ENCODE measurements around the gene CATSPER3.

The CATSPER3 gene

GRCh38 chr5:135012951-135013391 is 45.3 kb downstream of the CATSPER3 start:
- H3K27me3 ChIP-seq (ENCODE audit: low read depth, low read length) = no peaks in the 10 kb centered on the region
- H3K36me3 ChIP-seq (ENCODE audit: control insufficient read depth in 1 of 2, insufficient read depth in 2 of 2, low read length in 2 of 2) = no peaks in the 10 kb centered on the region
- H3K4me3 ChIP-seq (ENCODE audit: low read depth in 1 of 2, low read length in 2 of 2) = no peak overlapping the region
- no peak overlapping the region for H3K27ac ChIP-seq (ENCODE audit: low read length)
- no peaks in the 10 kb centered on the region for H3K9me3 ChIP-seq (ENCODE audit: control insufficient read depth in 1 of 2, low read length in 2 of 2)
- H3K4me1 ChIP-seq (ENCODE audit: control insufficient read depth in 1 of 2, insufficient read depth in 2 of 2, low read length in 2 of 2) = peaks cover 0 to 7% of the 10 kb centered on the region in 2 donors

GRCh38 chr5:135013445-135013844 is 45.7 kb downstream of the CATSPER3 start:
- no peak overlapping the region for H3K4me3 ChIP-seq (ENCODE audit: low read depth in 1 of 2, low read length in 2 of 2)
- no peaks in the 10 kb centered on the region for H3K36me3 ChIP-seq (ENCODE audit: control insufficient read depth in 1 of 2, insufficient read depth in 2 of 2, low read length in 2 of 2)
- H3K27ac ChIP-seq (ENCODE audit: low read length) = no peak overlapping the region
- H3K9me3 ChIP-seq (ENCODE audit: control insufficient read depth in 1 of 2, low read length in 2 of 2) = no peaks in the 10 kb centered on the region
- peaks cover 0 to 7% of the 10 kb centered on the region in 2 donors for H3K4me1 ChIP-seq (ENCODE audit: control insufficient read depth in 1 of 2, insufficient read depth in 2 of 2, low read length in 2 of 2)
- H3K27me3 ChIP-seq (ENCODE audit: low read depth, low read length) = no peaks in the 10 kb centered on the region

DNA sequence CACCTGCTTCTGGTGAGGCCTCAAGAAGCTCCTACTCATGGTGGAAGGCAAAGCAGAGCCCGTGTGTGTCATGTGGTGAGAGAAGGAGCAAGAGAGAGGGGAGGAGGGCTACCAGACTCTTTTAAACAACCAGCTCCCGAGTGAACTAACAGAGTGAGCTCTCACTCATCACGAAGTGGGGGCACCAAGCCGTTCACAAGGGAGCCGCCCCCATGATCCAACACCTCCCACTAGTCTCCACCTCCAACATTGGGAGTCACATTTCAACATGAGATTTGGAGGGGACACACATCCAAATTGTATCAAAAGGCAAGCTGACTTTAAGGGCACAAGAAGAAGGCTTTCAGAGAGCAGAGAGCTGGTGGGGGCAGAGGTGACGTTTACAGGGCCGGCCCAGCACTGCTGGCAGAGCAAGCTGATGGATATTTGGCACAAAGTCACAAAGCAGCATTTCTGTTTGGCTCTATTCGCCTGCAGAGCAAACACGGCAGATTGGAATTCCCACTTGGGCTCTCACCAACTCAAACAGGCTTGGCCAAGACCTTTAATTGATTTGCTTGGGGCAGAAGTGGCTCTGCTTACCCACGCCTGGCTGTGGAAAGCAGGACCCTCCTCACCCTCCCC is 46.4 kb downstream of the CATSPER3 start:
- H3K4me3 ChIP-seq (ENCODE audit: low read depth in 1 of 2, low read length in 2 of 2) = no peak overlapping the region
- no peak overlapping the region for H3K27ac ChIP-seq (ENCODE audit: low read length)
- no peaks in the 10 kb centered on the region for H3K27me3 ChIP-seq (ENCODE audit: low read depth, low read length)
- H3K4me1 ChIP-seq (ENCODE audit: control insufficient read depth in 1 of 2, insufficient read depth in 2 of 2, low read length in 2 of 2) = peaks cover 0 to 7% of the 10 kb centered on the region in 2 donors
- no peaks in the 10 kb centered on the region for H3K9me3 ChIP-seq (ENCODE audit: control insufficient read depth in 1 of 2, low read length in 2 of 2)
- no peaks in the 10 kb centered on the region for H3K36me3 ChIP-seq (ENCODE audit: control insufficient read depth in 1 of 2, insufficient read depth in 2 of 2, low read length in 2 of 2)

GRCh38 chr5:135015942-135016341 is 48.2 kb downstream of the CATSPER3 start:
- no peaks in the 10 kb centered on the region for H3K9me3 ChIP-seq (ENCODE audit: control insufficient read depth in 1 of 2, low read length in 2 of 2)
- no peaks in the 10 kb centered on the region for H3K36me3 ChIP-seq (ENCODE audit: control insufficient read depth in 1 of 2, insufficient read depth in 2 of 2, low read length in 2 of 2)
- no peaks in the 10 kb centered on the region for H3K27me3 ChIP-seq (ENCODE audit: low read depth, low read length)
- peaks cover 0 to 7% of the 10 kb centered on the region in 2 donors for H3K4me1 ChIP-seq (ENCODE audit: control insufficient read depth in 1 of 2, insufficient read depth in 2 of 2, low read length in 2 of 2)
- H3K4me3 ChIP-seq (ENCODE audit: low read depth in 1 of 2, low read length in 2 of 2) = no peak overlapping the region
- H3K27ac ChIP-seq (ENCODE audit: low read length) = no peak overlapping the region

GRCh38 chr5:135016861-135017290 is 49.2 kb downstream of the CATSPER3 start:
- Histone ChIP-seq H3K4me3 (ENCODE audit: low read depth in 1 of 2, low read length in 2 of 2) (no peak overlapping the region), H3K4me1 (ENCODE audit: control insufficient read depth in 1 of 2, insufficient read depth in 2 of 2, low read length in 2 of 2) (peaks cover 0 to 7% of the 10 kb centered on the region in 2 donors), H3K36me3 (ENCODE audit: control insufficient read depth in 1 of 2, insufficient read depth in 2 of 2, low read length in 2 of 2) (no peaks in the 10 kb centered on the region), H3K9me3 (ENCODE audit: control insufficient read depth in 1 of 2, low read length in 2 of 2) (no peaks in the 10 kb centered on the region), H3K27ac (ENCODE audit: low read length) (no peak overlapping the region), H3K27me3 (ENCODE audit: low read depth, low read length) (no peaks in the 10 kb centered on the region)

- Histone ChIP-seq H3K4me1 (ENCODE audit: control insufficient read depth in 1 of 2, insufficient read depth in 2 of 2, low read length in 2 of 2) (peaks cover 0 to 7% of the 10 kb centered on the region in 2 donors), H3K36me3 (ENCODE audit: control insufficient read depth in 1 of 2, insufficient read depth in 2 of 2, low read length in 2 of 2) (no peaks in the 10 kb centered on the region), H3K27ac (ENCODE audit: low read length) (no peak overlapping the region), H3K27me3 (ENCODE audit: low read depth, low read length) (no peaks in the 10 kb centered on the region), H3K4me3 (ENCODE audit: low read depth in 1 of 2, low read length in 2 of 2) (no peak overlapping the region), H3K9me3 (ENCODE audit: control insufficient read depth in 1 of 2, low read length in 2 of 2) (no peaks in the 10 kb centered on the region)
Observed at GRCh38 chr5:135018457-135018856, 50.8 kb downstream of the CATSPER3 start.

DNA sequence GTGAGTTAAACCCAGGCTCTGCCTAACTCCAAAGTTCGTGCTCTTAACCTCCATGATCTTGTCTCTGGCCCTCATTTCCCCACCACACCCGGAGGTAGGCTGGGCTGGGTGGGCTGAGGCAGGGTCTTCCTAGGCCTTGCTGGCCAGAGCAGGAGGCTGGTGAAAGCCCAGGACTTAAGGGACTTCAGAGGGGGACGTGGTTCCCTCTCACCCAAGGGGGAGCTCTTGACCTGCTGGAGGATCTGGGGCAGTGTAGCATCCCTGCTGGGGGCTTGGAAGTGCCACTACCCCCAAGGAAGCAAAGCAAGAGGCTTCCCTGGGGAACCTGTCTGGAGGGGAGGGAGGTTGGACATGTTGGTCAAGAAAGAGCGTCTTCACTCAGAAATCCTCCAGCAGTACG is 51.6 kb downstream of the CATSPER3 start:
- no peak overlapping the region for H3K4me3 ChIP-seq (ENCODE audit: low read depth in 1 of 2, low read length in 2 of 2)
- H3K9me3 ChIP-seq (ENCODE audit: control insufficient read depth in 1 of 2, low read length in 2 of 2) = no peaks in the 10 kb centered on the region
- no peaks in the 10 kb centered on the region for H3K36me3 ChIP-seq (ENCODE audit: control insufficient read depth in 1 of 2, insufficient read depth in 2 of 2, low read length in 2 of 2)
- H3K4me1 ChIP-seq (ENCODE audit: control insufficient read depth in 1 of 2, insufficient read depth in 2 of 2, low read length in 2 of 2) = peaks cover 0 to 4% of the 10 kb centered on the region in 2 donors
- H3K27me3 ChIP-seq (ENCODE audit: low read depth, low read length) = no peaks in the 10 kb centered on the region
- no peak overlapping the region for H3K27ac ChIP-seq (ENCODE audit: low read length)

- Histone ChIP-seq H3K4me3 (ENCODE audit: low read depth in 1 of 2, low read length in 2 of 2) (no peak overlapping the region), H3K27ac (ENCODE audit: low read length) (no peak overlapping the region), H3K27me3 (ENCODE audit: low read depth, low read length) (no peaks in the 10 kb centered on the region), H3K9me3 (ENCODE audit: control insufficient read depth in 1 of 2, low read length in 2 of 2) (no peaks in the 10 kb centered on the region), H3K36me3 (ENCODE audit: control insufficient read depth in 1 of 2, insufficient read depth in 2 of 2, low read length in 2 of 2) (no peaks in the 10 kb centered on the region), H3K4me1 (ENCODE audit: control insufficient read depth in 1 of 2, insufficient read depth in 2 of 2, low read length in 2 of 2) (no peaks in the 10 kb centered on the region)
Observed at GRCh38 chr5:135020111-135020895, 52.6 kb downstream of the CATSPER3 start.

GRCh38 chr5:135024956-135025729 is 57.4 kb downstream of the CATSPER3 start:
- no peaks in the 10 kb centered on the region for H3K9me3 ChIP-seq (ENCODE audit: control insufficient read depth in 1 of 2, low read length in 2 of 2)
- no peak overlapping the region for H3K4me3 ChIP-seq (ENCODE audit: low read depth in 1 of 2, low read length in 2 of 2)
- no peaks in the 10 kb centered on the region for H3K36me3 ChIP-seq (ENCODE audit: control insufficient read depth in 1 of 2, insufficient read depth in 2 of 2, low read length in 2 of 2)
- H3K27ac ChIP-seq (ENCODE audit: low read length) = no peak overlapping the region
- peaks cover 0 to 13% of the 10 kb centered on the region in 2 donors for H3K4me1 ChIP-seq (ENCODE audit: control insufficient read depth in 1 of 2, insufficient read depth in 2 of 2, low read length in 2 of 2)
- peaks cover 20% of the 10 kb centered on the region for H3K27me3 ChIP-seq (ENCODE audit: low read depth, low read length)

DNA sequence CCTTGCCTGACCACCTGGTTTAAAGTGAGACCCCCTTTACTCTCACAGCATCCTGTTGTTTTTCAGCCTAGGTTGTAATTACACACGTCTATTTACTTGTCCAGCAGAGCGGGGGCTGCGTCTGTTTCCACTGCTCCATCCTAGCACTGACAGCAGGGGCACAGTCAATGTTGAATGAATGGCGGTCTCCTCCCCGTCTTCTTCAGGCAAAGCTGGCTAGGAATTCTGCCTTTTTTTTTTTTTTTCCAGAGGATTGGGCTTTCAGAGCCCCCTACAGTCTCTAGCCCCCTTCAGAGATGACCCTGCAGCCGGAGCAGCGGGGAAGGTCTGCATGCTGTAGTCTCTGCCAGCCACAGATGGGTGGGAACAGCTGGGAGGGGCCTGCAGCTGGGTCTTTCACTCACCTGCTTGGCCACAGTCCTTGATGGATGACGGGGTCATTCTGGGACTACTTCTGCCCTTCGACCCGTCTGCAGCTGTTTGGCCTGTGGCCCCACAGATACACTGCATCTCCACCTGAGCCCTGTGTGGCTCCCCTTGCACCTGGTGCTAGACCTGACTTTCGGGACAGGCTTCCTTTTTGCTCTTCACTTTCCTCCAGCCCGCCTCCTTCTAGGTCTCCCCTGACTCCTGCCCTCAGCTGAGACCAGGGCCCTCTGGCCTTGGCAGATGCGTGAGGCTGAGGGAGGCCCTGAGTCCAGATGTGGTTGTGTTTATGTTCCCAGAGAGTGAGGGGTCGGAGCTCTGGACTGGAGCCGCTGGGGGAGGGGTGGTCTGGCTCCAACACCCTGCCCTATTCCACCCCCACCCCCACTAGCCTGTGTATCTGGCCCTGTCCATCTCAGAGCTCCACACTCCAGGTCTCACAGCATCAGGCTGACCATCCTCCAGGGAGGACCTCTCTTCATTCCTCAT is 58.3 kb downstream of the CATSPER3 start:
- H3K9me3 ChIP-seq (ENCODE audit: control insufficient read depth in 1 of 2, low read length in 2 of 2) = no peaks in the 10 kb centered on the region
- peaks cover 28% of the 10 kb centered on the region for H3K27me3 ChIP-seq (ENCODE audit: low read depth, low read length)
- H3K27ac ChIP-seq (ENCODE audit: low read length) = no peak overlapping the region
- H3K36me3 ChIP-seq (ENCODE audit: control insufficient read depth in 1 of 2, insufficient read depth in 2 of 2, low read length in 2 of 2) = no peaks in the 10 kb centered on the region
- H3K4me1 ChIP-seq (ENCODE audit: control insufficient read depth in 1 of 2, insufficient read depth in 2 of 2, low read length in 2 of 2) = peaks cover 0 to 21% of the 10 kb centered on the region in 2 donors
- H3K4me3 ChIP-seq (ENCODE audit: low read depth in 1 of 2, low read length in 2 of 2) = no peak overlapping the region
